GM19351 (cell line): ENCODE results near the gene STYXL2.

Source experiments
- ATAC-seq: cut with Tn5 transposase; IDR thresholded peaks from one replicate; pipeline ENCODE4 v1.9.1; 2021; ENCODE audit warnings: mild to moderate bottlenecking, moderate library complexity; ENCODE audit not compliant: unreplicated experiment

STYXL2 gene

DNA sequence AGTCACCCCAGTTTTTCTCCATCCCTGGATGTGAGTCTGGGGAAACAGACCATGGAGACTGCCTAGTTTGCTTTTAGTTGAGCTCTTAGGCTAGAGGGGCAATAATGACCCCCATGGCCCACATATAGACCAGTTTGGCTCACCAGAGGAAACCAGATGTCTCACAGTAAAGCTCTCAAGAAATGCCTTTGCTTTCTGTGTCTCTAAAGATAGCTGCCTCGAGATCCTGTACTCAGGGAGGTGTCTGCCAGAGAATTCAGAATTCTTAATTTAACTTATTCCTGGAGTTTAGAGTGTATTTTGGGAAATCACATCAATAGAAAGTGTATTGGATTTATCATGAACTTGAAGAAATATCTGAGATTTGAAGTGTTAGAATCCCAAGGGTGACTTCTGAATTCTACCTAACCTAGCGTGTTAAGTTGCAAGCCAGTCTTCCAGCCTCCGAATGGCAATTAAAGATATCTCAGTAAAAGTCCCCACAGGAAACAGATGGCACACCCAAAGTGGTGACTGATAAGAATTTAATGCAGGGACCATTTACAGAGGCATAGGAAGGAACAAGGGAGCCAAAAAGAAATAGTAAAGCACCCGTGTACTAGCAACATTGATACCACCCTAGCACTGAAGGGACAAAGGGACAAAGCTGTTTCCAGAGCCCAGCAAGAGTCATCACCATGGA lies 37.1 kb downstream of the STYXL2 start:
- no peak for ATAC-seq

DNA sequence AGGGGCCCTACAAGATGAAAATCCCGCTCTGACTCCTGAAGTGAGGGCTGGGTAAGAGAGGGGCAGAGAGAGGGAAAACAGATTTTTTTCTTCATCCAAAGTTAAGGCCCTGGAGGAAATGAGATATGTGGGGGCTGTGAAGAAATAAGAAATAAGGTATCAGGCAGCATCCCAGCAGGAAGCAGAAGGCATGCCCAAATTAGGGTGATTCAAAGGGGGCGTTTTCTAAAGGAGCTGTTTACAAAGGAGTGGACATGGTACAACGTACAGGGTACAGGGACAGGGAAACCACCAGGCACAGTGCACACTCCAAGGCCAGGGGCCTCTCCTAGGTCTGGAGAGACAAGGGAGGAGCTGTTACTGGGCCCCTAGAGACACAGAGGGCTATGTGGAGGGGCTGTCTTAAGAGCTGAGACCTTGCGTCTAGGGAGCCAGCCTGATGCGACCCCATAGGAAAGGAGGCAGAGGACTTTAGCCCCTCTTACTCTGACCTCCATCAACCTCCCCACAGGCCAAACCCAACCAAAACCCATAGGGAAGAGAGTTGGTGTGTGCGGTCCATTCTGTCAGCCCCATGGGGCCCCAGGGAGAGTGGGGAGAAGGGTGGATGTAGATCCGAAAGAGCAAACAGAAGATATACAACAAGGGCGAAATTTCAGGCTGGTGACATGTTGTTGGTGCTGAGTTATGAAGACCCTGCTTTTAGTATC lies 38.6 kb downstream of the STYXL2 start:
- ATAC-seq = no peak

DNA sequence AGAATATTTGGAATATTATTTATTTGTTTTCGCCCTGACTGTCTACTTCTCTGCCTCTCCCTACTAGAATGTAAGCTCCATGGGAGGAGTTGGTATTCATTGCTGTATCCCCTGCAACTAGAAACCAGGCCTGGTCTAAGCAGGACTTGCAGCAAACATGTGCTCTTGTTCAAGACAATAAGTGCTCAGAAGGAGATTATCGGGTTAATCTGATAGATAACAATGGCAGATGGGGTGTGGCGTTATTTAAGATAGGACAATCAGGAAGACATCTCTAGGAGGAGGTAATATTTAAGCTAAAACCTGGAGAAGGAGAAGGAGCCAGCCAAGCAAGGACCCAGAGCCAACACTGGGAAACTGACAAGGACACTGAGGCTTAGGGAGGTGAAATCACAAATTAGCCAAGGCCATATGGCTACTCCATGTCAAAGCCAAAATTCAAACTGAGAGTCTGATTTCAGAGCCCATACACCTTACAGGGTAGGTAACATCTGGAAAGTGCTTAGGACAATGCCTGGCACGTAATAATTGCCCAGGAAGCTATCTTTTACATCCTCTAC lies 41.5 kb downstream of the STYXL2 start:
- no peak for ATAC-seq

DNA sequence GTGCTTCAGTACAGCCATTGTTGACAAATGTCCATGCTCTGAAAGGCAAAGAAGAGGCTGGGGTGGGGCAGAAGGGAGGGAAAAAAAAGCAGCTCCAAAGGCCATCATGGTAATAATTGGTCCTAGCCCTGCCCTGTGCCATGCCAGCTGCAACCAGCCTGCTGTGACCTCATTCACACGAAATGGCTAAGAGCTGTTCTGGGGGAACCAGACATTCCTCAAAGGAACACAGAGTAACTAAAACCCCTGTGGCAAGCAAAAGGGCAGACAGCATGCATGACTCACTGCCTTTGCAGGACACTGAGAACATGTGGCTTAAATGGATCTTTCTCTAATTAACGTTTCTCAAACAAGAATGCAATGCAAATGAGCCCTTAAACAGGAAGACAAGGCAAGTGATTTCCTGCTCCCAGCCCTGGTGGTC lies 42.3 kb downstream of the STYXL2 start:
- no peak for ATAC-seq

DNA sequence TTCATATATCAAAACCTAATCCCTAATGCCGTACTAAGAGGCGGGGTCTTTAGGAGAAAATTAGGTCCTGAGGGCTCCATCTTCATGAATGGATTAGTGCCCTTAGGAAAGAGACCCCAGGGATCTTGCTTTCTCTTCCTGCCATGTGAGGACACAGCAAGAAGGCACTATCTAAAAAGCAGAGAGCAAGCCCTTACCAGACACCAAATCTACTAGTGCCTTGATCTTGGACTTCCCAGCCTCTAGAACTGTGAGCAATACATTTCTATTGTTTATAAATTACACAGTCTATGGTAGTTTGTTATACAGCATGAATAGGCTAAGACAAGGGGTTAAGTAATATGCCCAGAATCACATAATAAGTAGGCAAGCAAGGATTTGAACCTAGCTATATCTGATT lies 42.9 kb downstream of the STYXL2 start:
- no peak for ATAC-seq

DNA sequence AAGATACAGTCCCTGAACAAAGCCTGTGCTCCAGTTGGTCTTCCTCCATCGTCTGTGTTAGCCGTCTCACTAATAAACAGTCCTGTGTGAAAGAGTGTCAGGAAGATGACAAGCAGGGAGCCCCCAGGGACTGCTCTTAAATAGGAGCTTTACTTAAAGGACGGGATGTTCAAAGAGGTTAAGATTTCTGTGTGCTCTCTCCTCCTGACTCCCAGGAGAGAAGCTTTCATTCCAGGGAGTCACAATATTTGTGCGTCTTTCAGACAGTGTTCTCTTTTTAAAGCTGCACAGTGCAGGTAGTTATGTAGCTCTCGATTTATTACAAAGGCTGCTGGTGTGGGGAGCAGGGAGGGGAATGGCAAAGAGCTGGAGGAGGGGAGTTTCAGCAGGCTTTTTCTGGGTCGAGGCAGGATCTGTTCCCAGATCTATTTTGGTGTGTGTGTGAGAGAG lies 43.5 kb downstream of the STYXL2 start:
- no peak for ATAC-seq

DNA sequence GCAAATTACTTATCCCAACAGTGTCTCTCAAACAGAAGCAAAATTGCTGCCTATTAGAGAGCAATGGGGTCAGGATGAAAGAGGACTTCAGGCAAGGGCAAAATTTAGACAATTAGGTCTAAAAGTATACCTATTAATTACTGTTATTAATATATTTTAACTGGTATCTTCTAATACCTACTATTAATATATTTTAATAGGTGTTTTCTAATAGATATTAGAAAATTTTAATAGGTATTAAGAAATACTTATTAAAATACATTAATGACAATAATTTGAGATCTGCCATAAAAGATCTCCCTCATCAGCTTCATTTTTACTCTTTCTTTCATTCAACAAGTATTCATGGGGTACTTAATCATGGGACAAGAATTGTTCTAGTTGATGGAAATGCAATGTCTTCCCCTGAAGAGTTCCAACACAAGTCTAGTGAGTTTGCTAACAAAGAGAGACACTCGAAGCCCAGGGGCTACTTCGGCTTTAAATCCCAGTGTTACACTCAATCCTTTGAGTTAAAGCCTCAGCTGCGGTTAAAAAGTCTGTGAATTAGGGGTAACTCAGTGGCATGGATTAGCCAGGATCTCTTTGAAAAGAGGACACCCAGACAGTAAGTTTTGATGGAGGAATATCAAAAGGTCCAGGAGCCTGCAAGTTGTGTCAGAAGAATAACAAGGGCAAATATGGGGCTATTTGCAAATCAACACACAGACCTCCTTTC lies 44.1 kb downstream of the STYXL2 start:
- no peak for ATAC-seq

DNA sequence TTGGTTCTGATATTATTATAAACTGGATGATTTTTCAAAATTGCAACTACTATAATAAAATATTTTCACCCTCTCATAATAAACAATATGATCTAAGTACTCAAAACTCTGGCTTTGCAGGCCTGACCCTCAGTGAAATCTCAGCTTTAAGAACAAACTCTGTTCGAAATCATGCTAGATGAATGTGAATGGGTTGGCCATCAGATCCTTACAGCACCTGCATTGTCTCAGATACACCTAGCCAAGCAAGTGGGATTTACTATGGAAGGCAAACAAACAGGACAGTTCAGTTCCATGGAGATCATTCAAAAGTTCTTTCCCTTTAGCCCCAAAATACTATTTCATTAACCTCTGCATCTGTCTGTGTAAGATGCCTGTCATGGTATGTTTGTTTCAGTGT lies 44.8 kb downstream of the STYXL2 start:
- no peak for ATAC-seq

DNA sequence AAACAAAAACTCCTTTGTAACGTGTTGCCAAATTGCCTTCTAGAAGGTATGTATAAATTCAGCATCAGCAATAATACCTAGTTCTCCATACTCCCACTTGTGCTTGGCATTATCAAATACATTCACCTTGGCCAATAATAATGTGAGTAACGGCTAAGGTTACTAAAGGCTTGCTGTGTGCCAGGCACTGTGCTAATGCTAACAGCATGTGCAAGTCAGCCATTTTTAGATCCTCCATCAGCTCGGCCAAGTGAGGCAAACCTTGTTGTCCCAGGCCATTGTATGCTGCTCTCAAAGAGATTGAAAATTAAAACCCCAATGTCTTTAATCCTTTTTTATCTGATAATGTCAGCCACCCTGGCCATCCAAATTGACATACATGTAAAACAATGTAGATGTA lies 48.1 kb downstream of the STYXL2 start:
- ATAC-seq = no peak
